ENCODE data around the gene SLC9C2. TPM values are rescaled to one million over a fixed set of nuclear protein-coding genes. Genes with fewer than 3 reads are reported as not detected.

Gene SLC9C2
- total RNA-seq, 5 donors from 2014 or later (not counting 1 experiment from before 2014, with no cell fraction given), result not detected

- peaks cover 0 to 6% (median 3%) of the 10 kb centered on the region in 3 donors for H3K9me3 Mint-ChIP-seq
- CTCF ChIA-PET, result no interaction called here
Observed at GRCh38 chr1:173489149-173489600, 113.7 kb downstream of the SLC9C2 start.

GRCh38 chr1:173488001-173488400 is 114.9 kb downstream of the SLC9C2 start:
- DNase-seq, result no peak
- Mint-ChIP-seq H3K4me3 (no peak overlapping the region), H3K36me3 (peaks cover 57% of the 10 kb centered on the region), H3K4me1 (no peaks in the 10 kb centered on the region), H3K27ac (no peak overlapping the region), H3K27me3 (no peaks in the 10 kb centered on the region), H3K9me3 (peaks cover 0 to under 1% (median 0%) of the 10 kb centered on the region in 3 donors)
- H3K27ac ChIP-seq (ENCODE audit: low read length), result no peak overlapping the region
- WGBS (ENCODE audit: insufficient coverage), result 100% methylated on average over 1 of the region's 2 CpGs
- H3K36me3 ChIP-seq (ENCODE audit: control insufficient read depth in 2 of 2, extremely low read depth in 1 of 2, insufficient read depth in 1 of 2, low read length in 1 of 2), result peaks cover 13 to 54% of the 10 kb centered on the region in 2 donors
- no peaks in the 10 kb centered on the region for H3K9me3 ChIP-seq
- no peak for ATAC-seq (replicated peaks in 1 of 4)
- no peaks in the 10 kb centered on the region for H3K4me1 ChIP-seq (ENCODE audit: control insufficient read depth in 1 of 2, extremely low read depth in 1 of 2, insufficient read depth in 2 of 2, low read length in 2 of 2)
- H3K27me3 ChIP-seq (replicated peaks in 1 of 2; ENCODE audit: control insufficient read depth in 2 of 2, extremely low read depth in 1 of 2, insufficient read depth in 2 of 2, low read length in 1 of 2), result no peaks in the 10 kb centered on the region
- no peak overlapping the region for H3K4me3 ChIP-seq (ENCODE audit: control insufficient read depth in 1 of 2, extremely low read depth in 1 of 2, low read length in 1 of 2)
- POLR2A ChIA-PET, result no interaction called here
- CTCF ChIA-PET, result no interaction called here

More at GRCh38 chr1:173489149-173489600, 113.7 kb downstream of the SLC9C2 start:
- Mint-ChIP-seq H3K27ac (no peak overlapping the region), H3K4me3 (no peak overlapping the region), H3K4me1 (no peaks in the 10 kb centered on the region), H3K36me3 (peaks cover 57% of the 10 kb centered on the region), H3K27me3 (no peaks in the 10 kb centered on the region)
- WGBS (ENCODE audit: insufficient coverage), result no CpG with 5 or more reads among the region's 5 CpGs
- H3K27ac ChIP-seq (ENCODE audit: low read length), result no peak overlapping the region
- H3K9me3 ChIP-seq, result no peaks in the 10 kb centered on the region
- DNase-seq (no peak), ATAC-seq (replicated peaks in 1 of 4) (no peak)
- POLR2A ChIA-PET, result no interaction called here
- H3K36me3 ChIP-seq (ENCODE audit: control insufficient read depth in 2 of 2, extremely low read depth in 1 of 2, insufficient read depth in 1 of 2, low read length in 1 of 2), result peaks cover 13 to 45% of the 10 kb centered on the region in 2 donors
- H3K27me3 ChIP-seq (replicated peaks in 1 of 2; ENCODE audit: control insufficient read depth in 2 of 2, extremely low read depth in 1 of 2, insufficient read depth in 2 of 2, low read length in 1 of 2), result no peaks in the 10 kb centered on the region
- no peaks in the 10 kb centered on the region for H3K4me1 ChIP-seq (ENCODE audit: control insufficient read depth in 1 of 2, extremely low read depth in 1 of 2, insufficient read depth in 2 of 2, low read length in 2 of 2)
- no peak overlapping the region for H3K4me3 ChIP-seq (ENCODE audit: control insufficient read depth in 1 of 2, extremely low read depth in 1 of 2, low read length in 1 of 2)

GRCh38 chr1:173485401-173485800 is 117.5 kb downstream of the SLC9C2 start:
- no peaks in the 10 kb centered on the region for H3K4me1 ChIP-seq (ENCODE audit: control insufficient read depth in 1 of 2, extremely low read depth in 1 of 2, insufficient read depth in 2 of 2, low read length in 2 of 2)
- WGBS (ENCODE audit: insufficient coverage), result 96% methylated on average over 5 of the region's 7 CpGs
- H3K4me3 ChIP-seq (ENCODE audit: control insufficient read depth in 1 of 2, extremely low read depth in 1 of 2, low read length in 1 of 2), result no peak overlapping the region
- no peak overlapping the region for H3K27ac ChIP-seq (ENCODE audit: low read length)
- Mint-ChIP-seq H3K27ac (peak overlapping the region in 1 of 2 donors; percentile 1), H3K36me3 (peaks cover 74% of the 10 kb centered on the region), H3K27me3 (no peaks in the 10 kb centered on the region), H3K4me1 (peaks cover 0 to 12% (median 2%) of the 10 kb centered on the region in 3 donors), H3K9me3 (no peaks in the 10 kb centered on the region), H3K4me3 (no peak overlapping the region)
- H3K9me3 ChIP-seq, result no peaks in the 10 kb centered on the region
- ChIA-PET CTCF (no interaction called here), POLR2A (interaction anchor here in 1 of 2 donors (0.5 kb wide), 1 partner anchor 1019 kb away, joined by 3 read pairs; no protein-coding TSS in a partner anchor)
- ATAC-seq (replicated peaks in 1 of 4) (no peak), DNase-seq (no peak)
- H3K27me3 ChIP-seq (replicated peaks in 1 of 2; ENCODE audit: control insufficient read depth in 2 of 2, extremely low read depth in 1 of 2, insufficient read depth in 2 of 2, low read length in 1 of 2), result no peaks in the 10 kb centered on the region
- peaks cover 13 to 79% of the 10 kb centered on the region in 2 donors for H3K36me3 ChIP-seq (ENCODE audit: control insufficient read depth in 2 of 2, extremely low read depth in 1 of 2, insufficient read depth in 1 of 2, low read length in 1 of 2)

- no peak for ATAC-seq (replicated peaks in 1 of 4)
- Histone ChIP-seq H3K4me1 (ENCODE audit: control insufficient read depth in 1 of 2, extremely low read depth in 1 of 2, insufficient read depth in 2 of 2, low read length in 2 of 2) (no peaks in the 10 kb centered on the region), H3K36me3 (ENCODE audit: control insufficient read depth in 2 of 2, extremely low read depth in 1 of 2, insufficient read depth in 1 of 2, low read length in 1 of 2) (peaks cover 13 to 78% of the 10 kb centered on the region in 2 donors), H3K27ac (ENCODE audit: low read length) (no peak overlapping the region), H3K4me3 (ENCODE audit: control insufficient read depth in 1 of 2, extremely low read depth in 1 of 2, low read length in 1 of 2) (no peak overlapping the region), H3K27me3 (replicated peaks in 1 of 2; ENCODE audit: control insufficient read depth in 2 of 2, extremely low read depth in 1 of 2, insufficient read depth in 2 of 2, low read length in 1 of 2) (no peaks in the 10 kb centered on the region), H3K9me3 (no peaks in the 10 kb centered on the region)
- Mint-ChIP-seq H3K9me3 (no peaks in the 10 kb centered on the region), H3K36me3 (peaks cover 73% of the 10 kb centered on the region), H3K27ac (peak overlapping the region in 1 of 2 donors; percentile 2), H3K4me1 (peaks cover 10 to 24% (median 11%) of the 10 kb centered on the region in 3 donors), H3K27me3 (no peaks in the 10 kb centered on the region), H3K4me3 (no peak overlapping the region)
- ChIA-PET POLR2A (no interaction called here), CTCF (no interaction called here)
- no CpG with 5 or more reads among the region's 2 CpGs for WGBS (ENCODE audit: insufficient coverage)
- no peak for DNase-seq
Observed at GRCh38 chr1:173484276-173484675, 118.6 kb downstream of the SLC9C2 start.

- no CpG with 5 or more reads among the region's 1 CpG for WGBS (ENCODE audit: insufficient coverage)
- H3K27me3 Mint-ChIP-seq, result no peaks in the 10 kb centered on the region
- Histone ChIP-seq H3K4me3 (ENCODE audit: control insufficient read depth in 1 of 2, extremely low read depth in 1 of 2, low read length in 1 of 2) (no peak overlapping the region), H3K9me3 (no peaks in the 10 kb centered on the region), H3K27ac (ENCODE audit: low read length) (no peak overlapping the region), H3K27me3 (replicated peaks in 1 of 2; ENCODE audit: control insufficient read depth in 2 of 2, extremely low read depth in 1 of 2, insufficient read depth in 2 of 2, low read length in 1 of 2) (no peaks in the 10 kb centered on the region), H3K4me1 (ENCODE audit: control insufficient read depth in 1 of 2, extremely low read depth in 1 of 2, insufficient read depth in 2 of 2, low read length in 2 of 2) (peaks cover 8 to 10% of the 10 kb centered on the region in 2 experiments), H3K36me3 (ENCODE audit: control insufficient read depth in 2 of 2, extremely low read depth in 1 of 2, insufficient read depth in 1 of 2, low read length in 1 of 2) (peaks cover 6 to 67% of the 10 kb centered on the region in 2 donors)
- no peak overlapping the region for H3K4me3 Mint-ChIP-seq
- peaks cover 59% of the 10 kb centered on the region for H3K36me3 Mint-ChIP-seq
- DNase-seq (no peak), ATAC-seq (replicated peaks in 1 of 4) (no peak)
- POLR2A ChIA-PET, result no interaction called here
- H3K27ac Mint-ChIP-seq, result no peak overlapping the region
- peaks cover 26 to 40% (median 26%) of the 10 kb centered on the region in 3 donors for H3K4me1 Mint-ChIP-seq
- H3K9me3 Mint-ChIP-seq, result no peaks in the 10 kb centered on the region
- CTCF ChIA-PET, result no interaction called here
Observed at GRCh38 chr1:173482683-173483082, 120.2 kb downstream of the SLC9C2 start.

GRCh38 chr1:173481195-173481772 is 121.6 kb downstream of the SLC9C2 start:
- H3K36me3 Mint-ChIP-seq, result peaks cover 48% of the 10 kb centered on the region
- CTCF ChIA-PET, result no interaction called here

More at GRCh38 chr1:173481195-173481772, 121.6 kb downstream of the SLC9C2 start:
- ATAC-seq (replicated peaks in 1 of 4) (no peak), DNase-seq (no peak)
- H3K4me1 Mint-ChIP-seq, result peaks cover 29 to 40% (median 30%) of the 10 kb centered on the region in 3 donors
- peaks cover 0 to 57% of the 10 kb centered on the region in 2 donors for H3K36me3 ChIP-seq (ENCODE audit: control insufficient read depth in 2 of 2, extremely low read depth in 1 of 2, insufficient read depth in 1 of 2, low read length in 1 of 2)
- no peak overlapping the region for H3K4me3 Mint-ChIP-seq
- H3K27me3 Mint-ChIP-seq, result no peaks in the 10 kb centered on the region
- POLR2A ChIA-PET, result interaction anchor here in 1 of 2 donors (0.5 to 1.1 kb wide), 2 partner anchors 9 to 1678 kb away, joined by 3 to 11 read pairs; no protein-coding TSS in a partner anchor
- H3K27ac Mint-ChIP-seq, result peak overlapping the region in 1 of 2 donors; percentile 55
- no peak overlapping the region for H3K27ac ChIP-seq (ENCODE audit: low read length)
- no peaks in the 10 kb centered on the region for H3K9me3 Mint-ChIP-seq
- H3K4me1 ChIP-seq (ENCODE audit: control insufficient read depth in 1 of 2, extremely low read depth in 1 of 2, insufficient read depth in 2 of 2, low read length in 2 of 2), result peaks cover 10 to 12% of the 10 kb centered on the region in 2 experiments
- WGBS (ENCODE audit: insufficient coverage), result no CpG with 5 or more reads among the region's 1 CpG
- H3K9me3 ChIP-seq, result no peaks in the 10 kb centered on the region
- no peaks in the 10 kb centered on the region for H3K27me3 ChIP-seq (replicated peaks in 1 of 2; ENCODE audit: control insufficient read depth in 2 of 2, extremely low read depth in 1 of 2, insufficient read depth in 2 of 2, low read length in 1 of 2)
- H3K4me3 ChIP-seq (ENCODE audit: control insufficient read depth in 1 of 2, extremely low read depth in 1 of 2, low read length in 1 of 2), result no peak overlapping the region

Measured in T-cell (primary cell).